H9 (cell line): Measurements from ENCODE around the gene BSG. TPM values are rescaled to one million over a fixed set of nuclear protein-coding genes. Genes with fewer than 3 reads are reported as not detected.

ENCODE experiments used
- DNase-seq: peaks from one replicate; pipeline ENCODE4 v3.0.0-alpha.2; 2017
- H2AFZ ChIP-seq: one replicate; pipeline ENCODE4 v1.6.1; 2013; ENCODE audit warnings: mild to moderate bottlenecking, low read length, control low read depth, moderate library complexity
- H2AK5ac ChIP-seq: 2 replicates; pipeline ENCODE4 v1.6.1; 2013; ENCODE audit warnings: low read length, control low read depth, mixed read lengths; ENCODE audit not compliant: insufficient read length
- H2BK120ac ChIP-seq: one replicate; pipeline ENCODE4 v1.6.1; 2013; ENCODE audit warnings: low read depth, mild to moderate bottlenecking, low read length, control low read depth, inconsistent platforms; ENCODE audit not compliant: poor library complexity, severe bottlenecking
- H2BK12ac ChIP-seq: 2 replicates; pipeline ENCODE4 v1.6.1; 2013; ENCODE audit warnings: low read length, control low read depth, mixed read lengths, low read depth; ENCODE audit not compliant: insufficient read length
- H2BK15ac ChIP-seq: 2 replicates; pipeline ENCODE4 v1.6.1; 2013; ENCODE audit warnings: low read depth, low read length, control low read depth
- H2BK20ac ChIP-seq: one replicate; pipeline ENCODE4 v1.6.1; 2013; ENCODE audit warnings: low read depth, mild to moderate bottlenecking, low read length, control low read depth, inconsistent platforms; ENCODE audit not compliant: poor library complexity, severe bottlenecking
- H2BK5ac ChIP-seq: 2 replicates; pipeline ENCODE4 v1.6.1; 2013; ENCODE audit warnings: low read length, control low read depth, mixed read lengths; ENCODE audit not compliant: insufficient read length
- H3K14ac ChIP-seq: 2 replicates; pipeline ENCODE4 v1.6.1; 2013; ENCODE audit warnings: low read length, control low read depth; ENCODE audit not compliant: insufficient read depth
- H3K18ac ChIP-seq: 2 replicates; pipeline ENCODE4 v1.6.1; 2013; ENCODE audit warnings: low read depth, mild to moderate bottlenecking, mixed read lengths, low read length, control low read depth; ENCODE audit not compliant: insufficient read length
- H3K23ac ChIP-seq: 2 replicates; pipeline ENCODE4 v1.6.1; 2013; ENCODE audit warnings: low read length, control low read depth, mixed read lengths, low read depth; ENCODE audit not compliant: insufficient read length
- H3K23me2 ChIP-seq: 2 replicates; pipeline ENCODE4 v1.6.1; 2013; ENCODE audit warnings: low read depth, mild to moderate bottlenecking, mixed read lengths, low read length, control low read depth; ENCODE audit not compliant: insufficient read length, poor library complexity, severe bottlenecking
- H3K27ac ChIP-seq: 2 replicates; pipeline ENCODE4 v1.5.1; 2013; ENCODE audit warnings: low read length, control low read depth, mixed read lengths, low read depth; ENCODE audit not compliant: insufficient read length
- H3K27me3 ChIP-seq: 2 replicates; pipeline ENCODE4 v1.6.1; 2013; ENCODE audit warnings: low read length, control low read depth, inconsistent platforms; ENCODE audit not compliant: insufficient read depth
- H3K4ac ChIP-seq: 2 replicates; pipeline ENCODE4 v1.6.1; 2013; ENCODE audit warnings: low read depth, mild to moderate bottlenecking, control low read depth, inconsistent platforms, low read length, moderate library complexity
- H3K4me1 ChIP-seq: 2 replicates; pipeline ENCODE4 v1.6.1; 2013; ENCODE audit warnings: low read length, control low read depth, inconsistent platforms; ENCODE audit not compliant: insufficient read depth
- H3K4me2 ChIP-seq: 2 replicates; pipeline ENCODE4 v1.6.1; 2013; ENCODE audit warnings: low read length, control low read depth, mixed read lengths; ENCODE audit not compliant: insufficient read length, insufficient read depth
- H3K56ac ChIP-seq: 2 replicates; pipeline ENCODE4 v1.6.1; 2013; ENCODE audit warnings: low read depth, mild to moderate bottlenecking, mixed read lengths, low read length, control low read depth; ENCODE audit not compliant: insufficient read length
- H3K79me1 ChIP-seq: 2 replicates; pipeline ENCODE4 v1.6.1; 2013; ENCODE audit warnings: low read depth, mild to moderate bottlenecking, moderate library complexity, low read length, control low read depth, inconsistent platforms; ENCODE audit not compliant: insufficient read depth, poor library complexity, severe bottlenecking
- H3K79me2 ChIP-seq: 2 replicates; pipeline ENCODE4 v1.6.1; 2013; ENCODE audit warnings: low read length, control low read depth, inconsistent platforms; ENCODE audit not compliant: insufficient read depth
- H3K9ac ChIP-seq: 2 replicates; pipeline ENCODE4 v1.6.1; 2013; ENCODE audit warnings: low read length, control low read depth, mixed read lengths; ENCODE audit not compliant: insufficient read length; ENCODE audit errors: extremely low read depth
- H3K9me3 ChIP-seq: one replicate; pipeline ENCODE4 v1.6.1; 2013; ENCODE audit warnings: low read depth, low read length, inconsistent platforms; ENCODE audit not compliant: control insufficient read depth
- H3T11ph ChIP-seq: one replicate; pipeline ENCODE4 v1.6.1; 2013; ENCODE audit warnings: mild to moderate bottlenecking, low read length, control low read depth, inconsistent platforms
- H4K20me1 ChIP-seq: one replicate; pipeline ENCODE4 v1.6.1; 2013; ENCODE audit not compliant: control insufficient read depth, insufficient read length, insufficient read depth
- H4K5ac ChIP-seq: 2 replicates; pipeline ENCODE4 v1.6.1; 2013; ENCODE audit warnings: low read depth, mild to moderate bottlenecking, mixed read lengths, low read length, control low read depth; ENCODE audit not compliant: insufficient read length
- H4K8ac ChIP-seq: replicated peaks from 2 replicates; pipeline ENCODE4 v1.6.1; 2013; ENCODE audit warnings: low read length, control low read depth, mixed read lengths, low read depth; ENCODE audit not compliant: insufficient read length
- H4K91ac ChIP-seq: 2 replicates; pipeline ENCODE4 v1.6.1; 2013; ENCODE audit warnings: low read depth, mild to moderate bottlenecking, moderate library complexity, mixed read lengths, low read length, control low read depth; ENCODE audit not compliant: insufficient read length
- H3K27ac Mint-ChIP-seq, 3 experiments: 2 replicates in 2 of 3; 3 replicates in 1 of 3; pipeline ENCODE4 v1.8.0; 2020 to 2021; ENCODE audit warnings: mixed read lengths in 3 of 3, mild to moderate bottlenecking in 1 of 3, moderate library complexity in 1 of 3
- H3K27me3 Mint-ChIP-seq: 2 replicates; pipeline ENCODE4 v1.8.0; 2021; ENCODE audit warnings: low read depth, mild to moderate bottlenecking, moderate library complexity, mixed read lengths
- H3K36me3 Mint-ChIP-seq, 3 experiments: 2 replicates in 2 of 3; 3 replicates in 1 of 3; pipeline ENCODE4 v1.8.0; 2020 to 2021; ENCODE audit warnings: low read depth in 3 of 3, mixed read lengths in 3 of 3; ENCODE audit not compliant: insufficient read depth in 1 of 3
- H3K4me1 Mint-ChIP-seq, 2 experiments: 2 replicates each; pipeline ENCODE4 v1.8.0; 2020; ENCODE audit warnings: mixed read lengths in 2 of 2
- H3K4me3 Mint-ChIP-seq, 2 experiments: 2 replicates in 1 of 2; 3 replicates in 1 of 2; pipeline ENCODE4 v1.8.0; 2020 to 2021; ENCODE audit warnings: mild to moderate bottlenecking in 2 of 2, mixed read lengths in 2 of 2, moderate library complexity in 1 of 2
- H3K9me3 Mint-ChIP-seq, 2 experiments: 2 replicates in 1 of 2; 3 replicates in 1 of 2; pipeline ENCODE4 v1.8.0; 2020; ENCODE audit warnings: mild to moderate bottlenecking in 2 of 2, mixed read lengths in 2 of 2, moderate library complexity in 1 of 2
- WGBS: extraction: QIAGEN DNeasy Blood & Tissue Kit; methylation state at CpG from one replicate; pipeline ENCODE4 v1.1.7; 2013; ENCODE audit warnings: missing lambda C conversion rate, low lambda C conversion rate, mixed read lengths; ENCODE audit not compliant: insufficient read length; ENCODE audit errors: extremely low coverage; 5-methylcytosine and 5-hydroxymethylcytosine counted together
- total RNA-seq: library from RNA; stranded (reverse); gene quantifications from 2 replicates; pipeline ENCODE4 v1.2.1, GENCODE V29; 2021
- TF ChIP-seq, protein P1 (sequence below): fragments of 200-600 bp; sonication (generic); conservative IDR thresholded peaks from 3 replicates; pipeline ENCODE4 v1.8.0; 2021; ENCODE audit warnings: antibody characterized with exemption, mild to moderate bottlenecking

Gene BSG
- total RNA-seq, 1 experiment from 2014 or later, result 715 TPM

- Histone ChIP-seq H4K8ac (no peak overlapping the region), H3K4me2 (no peak overlapping the region), H4K20me1 (peaks cover 2% of the 10 kb centered on the region), H2BK120ac (no peak overlapping the region), H3K79me1 (peaks cover 6% of the 10 kb centered on the region), H3K9ac (no peak overlapping the region), H3K27me3 (no peaks in the 10 kb centered on the region), H2BK15ac (no peak overlapping the region), H3K56ac (no peak overlapping the region), H3K4me1 (no peaks in the 10 kb centered on the region; the same call in 1 of the 2 replicates), H3K4ac (no peak overlapping the region), H2BK20ac (no peak overlapping the region), H2BK12ac (no peak overlapping the region), H3T11ph (no peak overlapping the region), H3K23ac (no peak overlapping the region), H4K91ac (no peak overlapping the region), H3K14ac (no peak overlapping the region), H3K23me2 (peaks cover 8% of the 10 kb centered on the region), H3K9me3 (no peaks in the 10 kb centered on the region), H3K27ac (no peak overlapping the region), H2AFZ (no peak overlapping the region), H2AK5ac (no peak overlapping the region), H3K79me2 (peaks cover 51% of the 10 kb centered on the region), H2BK5ac (no peak overlapping the region), H3K18ac (no peak overlapping the region), H4K5ac (no peak overlapping the region)
- Mint-ChIP-seq H3K4me1 (peaks cover 16 to 29% of the 10 kb centered on the region in 2 experiments), H3K36me3 (peaks cover 6 to 33% (median 33%) of the 10 kb centered on the region in 3 experiments; a peak in 6 of 7 replicates), H3K27me3 (no peaks in the 10 kb centered on the region), H3K27ac (peak overlapping the region in 2 of 3 experiments; percentile 64 to 83; a peak in 1 of 7 replicates), H3K9me3 (no peaks in the 10 kb centered on the region), H3K4me3 (no peak overlapping the region)
- no CpG with 5 or more reads among the region's 66 CpGs for WGBS
- DNase-seq, result no peak
- TF ChIP-seq, protein P1, sequence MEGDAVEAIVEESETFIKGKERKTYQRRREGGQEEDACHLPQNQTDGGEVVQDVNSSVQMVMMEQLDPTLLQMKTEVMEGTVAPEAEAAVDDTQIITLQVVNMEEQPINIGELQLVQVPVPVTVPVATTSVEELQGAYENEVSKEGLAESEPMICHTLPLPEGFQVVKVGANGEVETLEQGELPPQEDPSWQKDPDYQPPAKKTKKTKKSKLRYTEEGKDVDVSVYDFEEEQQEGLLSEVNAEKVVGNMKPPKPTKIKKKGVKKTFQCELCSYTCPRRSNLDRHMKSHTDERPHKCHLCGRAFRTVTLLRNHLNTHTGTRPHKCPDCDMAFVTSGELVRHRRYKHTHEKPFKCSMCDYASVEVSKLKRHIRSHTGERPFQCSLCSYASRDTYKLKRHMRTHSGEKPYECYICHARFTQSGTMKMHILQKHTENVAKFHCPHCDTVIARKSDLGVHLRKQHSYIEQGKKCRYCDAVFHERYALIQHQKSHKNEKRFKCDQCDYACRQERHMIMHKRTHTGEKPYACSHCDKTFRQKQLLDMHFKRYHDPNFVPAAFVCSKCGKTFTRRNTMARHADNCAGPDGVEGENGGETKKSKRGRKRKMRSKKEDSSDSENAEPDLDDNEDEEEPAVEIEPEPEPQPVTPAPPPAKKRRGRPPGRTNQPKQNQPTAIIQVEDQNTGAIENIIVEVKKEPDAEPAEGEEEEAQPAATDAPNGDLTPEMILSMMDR, result peak; percentile 34; the same call in 2 of the 3 replicates
Observed at GRCh38 chr19:577439-578392, 5.3 kb downstream of the BSG start.
